ENCODE data around the gene NDC1.

NDC1 gene

GRCh38 chr1:53792806-53793205 is 45.3 kb downstream of the NDC1 start:
- no peak for DNase-seq (ENCODE audit: low read depth)
- H3K27me3 ChIP-seq (replicated peaks; ENCODE audit: control insufficient read depth, insufficient read depth, low read length): no peaks in the 10 kb centered on the region

GRCh38 chr1:53787655-53788054 is 50.4 kb downstream of the NDC1 start:
- peak; percentile 11 for DNase-seq (ENCODE audit: low read depth)
- Histone ChIP-seq H3K9ac (ENCODE audit: low read length) (no peak overlapping the region), H3K36me3 (ENCODE audit: control insufficient read depth, insufficient read depth, low read length, severe bottlenecking) (peaks cover 28% of the 10 kb centered on the region), H3K4me3 (ENCODE audit: low read length) (no peak overlapping the region), H3K9me3 (ENCODE audit: control insufficient read depth, low read length) (no peaks in the 10 kb centered on the region), H3K27me3 (replicated peaks; ENCODE audit: control insufficient read depth, insufficient read depth, low read length) (no peaks in the 10 kb centered on the region), H3K4me1 (ENCODE audit: control insufficient read depth, insufficient read depth, low read length) (no peaks in the 10 kb centered on the region)

More at GRCh38 chr1:53792806-53793205, 45.3 kb downstream of the NDC1 start:
- Histone ChIP-seq H3K36me3 (ENCODE audit: control insufficient read depth, insufficient read depth, low read length, severe bottlenecking) (peaks cover 10% of the 10 kb centered on the region), H3K9me3 (ENCODE audit: control insufficient read depth, low read length) (no peaks in the 10 kb centered on the region), H3K4me1 (ENCODE audit: control insufficient read depth, insufficient read depth, low read length) (no peaks in the 10 kb centered on the region), H3K9ac (ENCODE audit: low read length) (no peak overlapping the region), H3K4me3 (ENCODE audit: low read length) (no peak overlapping the region)

GRCh38 chr1:53783056-53783455 is 55.0 kb downstream of the NDC1 start:
- H3K9ac ChIP-seq (ENCODE audit: low read length): no peak overlapping the region
- H3K27me3 ChIP-seq (replicated peaks; ENCODE audit: control insufficient read depth, insufficient read depth, low read length): no peaks in the 10 kb centered on the region
- H3K9me3 ChIP-seq (ENCODE audit: control insufficient read depth, low read length): no peaks in the 10 kb centered on the region
- peaks cover 13% of the 10 kb centered on the region for H3K4me1 ChIP-seq (ENCODE audit: control insufficient read depth, insufficient read depth, low read length)
- no peak for DNase-seq (ENCODE audit: low read depth)
- no peak overlapping the region for H3K4me3 ChIP-seq (ENCODE audit: low read length)
- H3K36me3 ChIP-seq (ENCODE audit: control insufficient read depth, insufficient read depth, low read length, severe bottlenecking): peaks cover 22% of the 10 kb centered on the region

- Histone ChIP-seq H3K9me3 (ENCODE audit: control insufficient read depth, low read length) (no peaks in the 10 kb centered on the region), H3K27me3 (replicated peaks; ENCODE audit: control insufficient read depth, insufficient read depth, low read length) (no peaks in the 10 kb centered on the region), H3K4me1 (ENCODE audit: control insufficient read depth, insufficient read depth, low read length) (peaks cover 13% of the 10 kb centered on the region), H3K4me3 (ENCODE audit: low read length) (peak overlapping the region; percentile 14), H3K9ac (ENCODE audit: low read length) (no peak overlapping the region), H3K36me3 (ENCODE audit: control insufficient read depth, insufficient read depth, low read length, severe bottlenecking) (peaks cover 24% of the 10 kb centered on the region)
- DNase-seq (ENCODE audit: low read depth): peak; percentile 82
These were observed 56.4 kb downstream of the NDC1 start for GRCh38 chr1:53781654-53782053.

GRCh38 chr1:53777272-53777671 is 60.8 kb downstream of the NDC1 start:
- no peaks in the 10 kb centered on the region for H3K27me3 ChIP-seq (replicated peaks; ENCODE audit: control insufficient read depth, insufficient read depth, low read length)
- no peaks in the 10 kb centered on the region for H3K9me3 ChIP-seq (ENCODE audit: control insufficient read depth, low read length)
- H3K4me1 ChIP-seq (ENCODE audit: control insufficient read depth, insufficient read depth, low read length): peaks cover 12% of the 10 kb centered on the region
- no peak for DNase-seq (ENCODE audit: low read depth)
- no peak overlapping the region for H3K9ac ChIP-seq (ENCODE audit: low read length)
- no peak overlapping the region for H3K4me3 ChIP-seq (ENCODE audit: low read length)
- peaks cover 8% of the 10 kb centered on the region for H3K36me3 ChIP-seq (ENCODE audit: control insufficient read depth, insufficient read depth, low read length, severe bottlenecking)

GRCh38 chr1:53771648-53772047 is 66.4 kb downstream of the NDC1 start:
- Histone ChIP-seq H3K4me1 (ENCODE audit: control insufficient read depth, insufficient read depth, low read length) (peaks cover 22% of the 10 kb centered on the region), H3K9me3 (ENCODE audit: control insufficient read depth, low read length) (no peaks in the 10 kb centered on the region), H3K4me3 (ENCODE audit: low read length) (no peak overlapping the region), H3K36me3 (ENCODE audit: control insufficient read depth, insufficient read depth, low read length, severe bottlenecking) (no peaks in the 10 kb centered on the region), H3K27me3 (replicated peaks; ENCODE audit: control insufficient read depth, insufficient read depth, low read length) (no peaks in the 10 kb centered on the region), H3K9ac (ENCODE audit: low read length) (no peak overlapping the region)
- peak; percentile 80 for DNase-seq (ENCODE audit: low read depth)

- no peaks in the 10 kb centered on the region for H3K36me3 ChIP-seq (ENCODE audit: control insufficient read depth, insufficient read depth, low read length, severe bottlenecking)
These were observed 68.3 kb downstream of the NDC1 start for GRCh38 chr1:53769780-53770179.

GRCh38 chr1:53769184-53769583 is 68.9 kb downstream of the NDC1 start:
- no peak for DNase-seq (ENCODE audit: low read depth)
- no peaks in the 10 kb centered on the region for H3K36me3 ChIP-seq (ENCODE audit: control insufficient read depth, insufficient read depth, low read length, severe bottlenecking)
- no peak overlapping the region for H3K9ac ChIP-seq (ENCODE audit: low read length)
- H3K4me3 ChIP-seq (ENCODE audit: low read length): no peak overlapping the region
- peaks cover 36% of the 10 kb centered on the region for H3K4me1 ChIP-seq (ENCODE audit: control insufficient read depth, insufficient read depth, low read length)
- no peaks in the 10 kb centered on the region for H3K27me3 ChIP-seq (replicated peaks; ENCODE audit: control insufficient read depth, insufficient read depth, low read length)
- no peaks in the 10 kb centered on the region for H3K9me3 ChIP-seq (ENCODE audit: control insufficient read depth, low read length)

More at GRCh38 chr1:53769780-53770179, 68.3 kb downstream of the NDC1 start:
- Histone ChIP-seq H3K27me3 (replicated peaks; ENCODE audit: control insufficient read depth, insufficient read depth, low read length) (no peaks in the 10 kb centered on the region), H3K9me3 (ENCODE audit: control insufficient read depth, low read length) (no peaks in the 10 kb centered on the region), H3K4me1 (ENCODE audit: control insufficient read depth, insufficient read depth, low read length) (peaks cover 36% of the 10 kb centered on the region), H3K4me3 (ENCODE audit: low read length) (no peak overlapping the region), H3K9ac (ENCODE audit: low read length) (no peak overlapping the region)
- DNase-seq (ENCODE audit: low read depth): peak; percentile 84

- Histone ChIP-seq H3K36me3 (ENCODE audit: control insufficient read depth, insufficient read depth, low read length, severe bottlenecking) (no peaks in the 10 kb centered on the region), H3K4me3 (ENCODE audit: low read length) (peak overlapping the region; percentile 67), H3K4me1 (ENCODE audit: control insufficient read depth, insufficient read depth, low read length) (peaks cover 36% of the 10 kb centered on the region), H3K9ac (ENCODE audit: low read length) (peak overlapping the region; percentile 53), H3K27me3 (replicated peaks; ENCODE audit: control insufficient read depth, insufficient read depth, low read length) (no peaks in the 10 kb centered on the region), H3K9me3 (ENCODE audit: control insufficient read depth, low read length) (no peaks in the 10 kb centered on the region)
- DNase-seq (ENCODE audit: low read depth): peak; percentile 82
These were observed 71.2 kb downstream of the NDC1 start for GRCh38 chr1:53766831-53767405.

- peak overlapping the region; percentile 53 for H3K9ac ChIP-seq (ENCODE audit: low read length)
- H3K27me3 ChIP-seq (replicated peaks; ENCODE audit: control insufficient read depth, insufficient read depth, low read length): no peaks in the 10 kb centered on the region
- H3K9me3 ChIP-seq (ENCODE audit: control insufficient read depth, low read length): no peaks in the 10 kb centered on the region
- DNase-seq (ENCODE audit: low read depth): peak; percentile 19
- no peaks in the 10 kb centered on the region for H3K36me3 ChIP-seq (ENCODE audit: control insufficient read depth, insufficient read depth, low read length, severe bottlenecking)
- H3K4me3 ChIP-seq (ENCODE audit: low read length): peak overlapping the region; percentile 67
- H3K4me1 ChIP-seq (ENCODE audit: control insufficient read depth, insufficient read depth, low read length): peaks cover 36% of the 10 kb centered on the region
These were observed 71.8 kb downstream of the NDC1 start for GRCh38 chr1:53766194-53766742.

- peak; percentile 45 for DNase-seq (ENCODE audit: low read depth)
- no peak overlapping the region for H3K4me3 ChIP-seq (ENCODE audit: low read length)
- no peak overlapping the region for H3K9ac ChIP-seq (ENCODE audit: low read length)
- peaks cover 32% of the 10 kb centered on the region for H3K4me1 ChIP-seq (ENCODE audit: control insufficient read depth, insufficient read depth, low read length)
- no peaks in the 10 kb centered on the region for H3K27me3 ChIP-seq (replicated peaks; ENCODE audit: control insufficient read depth, insufficient read depth, low read length)
- no peaks in the 10 kb centered on the region for H3K36me3 ChIP-seq (ENCODE audit: control insufficient read depth, insufficient read depth, low read length, severe bottlenecking)
- H3K9me3 ChIP-seq (ENCODE audit: control insufficient read depth, low read length): no peaks in the 10 kb centered on the region
These were observed 72.4 kb downstream of the NDC1 start for GRCh38 chr1:53765657-53766056.

GRCh38 chr1:53763911-53764310 is 74.2 kb downstream of the NDC1 start:
- Histone ChIP-seq H3K4me1 (ENCODE audit: control insufficient read depth, insufficient read depth, low read length) (peaks cover 25% of the 10 kb centered on the region), H3K9ac (ENCODE audit: low read length) (no peak overlapping the region), H3K4me3 (ENCODE audit: low read length) (no peak overlapping the region), H3K36me3 (ENCODE audit: control insufficient read depth, insufficient read depth, low read length, severe bottlenecking) (no peaks in the 10 kb centered on the region), H3K27me3 (replicated peaks; ENCODE audit: control insufficient read depth, insufficient read depth, low read length) (no peaks in the 10 kb centered on the region), H3K9me3 (ENCODE audit: control insufficient read depth, low read length) (no peaks in the 10 kb centered on the region)
- DNase-seq (ENCODE audit: low read depth): no peak
